Kidney epithelial cell (primary cell): Measurements from ENCODE around the gene PCCA. TPM values are rescaled to one million over a fixed set of nuclear protein-coding genes. Genes with fewer than 3 reads are reported as not detected.

ENCODE experiments used
- DNase-seq: peaks from one replicate; pipeline ENCODE4 v3.0.0-alpha.2; 2010; ENCODE audit warnings: low read depth
- H3K27me3 ChIP-seq: 2 replicates; pipeline ENCODE4 v1.6.0; 2011; ENCODE audit warnings: low read length; ENCODE audit not compliant: control insufficient read depth, insufficient read depth
- H3K36me3 ChIP-seq: 2 replicates; pipeline ENCODE4 v1.5.1; 2011; ENCODE audit warnings: low read length; ENCODE audit not compliant: control insufficient read depth, insufficient read depth
- H3K4me3 ChIP-seq: 2 replicates; pipeline ENCODE4 v1.5.1; 2011; ENCODE audit warnings: low read depth, mild to moderate bottlenecking, control low read depth, low read length
- total RNA-seq: library from RNA; depleted of rRNA; stranded (reverse); fragments of >200 nt; gene quantifications from 2 replicates; pipeline ENCODE4 v1.2.3, GENCODE V29; 2015
- TF ChIP-seq, protein P1 (sequence below): IDR thresholded peaks from 2 replicates; pipeline ENCODE4 v1.5.1; 2011; ENCODE audit warnings: mild to moderate bottlenecking, moderate library complexity, low read length, control low read depth, inconsistent platforms; ENCODE audit not compliant: insufficient read depth, poor library complexity, severe bottlenecking

Gene PCCA
- total RNA-seq, 1 donor from 2014 or later = 15.7 TPM

DNA sequence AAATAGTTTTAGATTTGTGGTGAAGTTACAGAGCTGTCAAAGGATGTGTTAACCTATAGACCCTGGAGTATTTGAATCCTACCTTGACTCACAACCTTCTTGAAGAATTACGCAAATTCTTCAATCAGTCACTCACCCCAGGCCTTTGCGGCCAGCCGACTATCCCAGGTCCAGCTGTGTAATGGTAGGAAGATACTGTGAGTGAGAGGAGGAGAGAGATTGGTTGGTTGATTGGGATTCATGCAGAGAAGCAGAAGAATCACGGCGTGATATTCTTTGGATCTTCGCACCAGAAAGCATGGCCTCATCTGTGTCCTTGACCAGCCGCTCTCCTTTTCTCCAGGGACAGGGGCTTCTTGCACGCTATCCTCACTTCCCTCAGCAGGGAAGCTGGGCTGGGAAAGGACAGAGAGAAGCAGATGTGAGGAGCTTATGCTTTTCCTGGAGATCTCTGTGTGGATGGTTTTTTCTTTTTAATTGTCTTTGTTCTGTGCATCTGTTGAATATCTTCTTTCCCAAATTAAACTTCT lies 250.6 kb downstream of the PCCA start:
- Histone ChIP-seq H3K36me3 (no peaks in the 10 kb centered on the region), H3K27me3 (no peaks in the 10 kb centered on the region), H3K4me3 (no peak overlapping the region)
- TF ChIP-seq, protein P1, sequence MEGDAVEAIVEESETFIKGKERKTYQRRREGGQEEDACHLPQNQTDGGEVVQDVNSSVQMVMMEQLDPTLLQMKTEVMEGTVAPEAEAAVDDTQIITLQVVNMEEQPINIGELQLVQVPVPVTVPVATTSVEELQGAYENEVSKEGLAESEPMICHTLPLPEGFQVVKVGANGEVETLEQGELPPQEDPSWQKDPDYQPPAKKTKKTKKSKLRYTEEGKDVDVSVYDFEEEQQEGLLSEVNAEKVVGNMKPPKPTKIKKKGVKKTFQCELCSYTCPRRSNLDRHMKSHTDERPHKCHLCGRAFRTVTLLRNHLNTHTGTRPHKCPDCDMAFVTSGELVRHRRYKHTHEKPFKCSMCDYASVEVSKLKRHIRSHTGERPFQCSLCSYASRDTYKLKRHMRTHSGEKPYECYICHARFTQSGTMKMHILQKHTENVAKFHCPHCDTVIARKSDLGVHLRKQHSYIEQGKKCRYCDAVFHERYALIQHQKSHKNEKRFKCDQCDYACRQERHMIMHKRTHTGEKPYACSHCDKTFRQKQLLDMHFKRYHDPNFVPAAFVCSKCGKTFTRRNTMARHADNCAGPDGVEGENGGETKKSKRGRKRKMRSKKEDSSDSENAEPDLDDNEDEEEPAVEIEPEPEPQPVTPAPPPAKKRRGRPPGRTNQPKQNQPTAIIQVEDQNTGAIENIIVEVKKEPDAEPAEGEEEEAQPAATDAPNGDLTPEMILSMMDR = no peak
- DNase-seq = no peak

DNA sequence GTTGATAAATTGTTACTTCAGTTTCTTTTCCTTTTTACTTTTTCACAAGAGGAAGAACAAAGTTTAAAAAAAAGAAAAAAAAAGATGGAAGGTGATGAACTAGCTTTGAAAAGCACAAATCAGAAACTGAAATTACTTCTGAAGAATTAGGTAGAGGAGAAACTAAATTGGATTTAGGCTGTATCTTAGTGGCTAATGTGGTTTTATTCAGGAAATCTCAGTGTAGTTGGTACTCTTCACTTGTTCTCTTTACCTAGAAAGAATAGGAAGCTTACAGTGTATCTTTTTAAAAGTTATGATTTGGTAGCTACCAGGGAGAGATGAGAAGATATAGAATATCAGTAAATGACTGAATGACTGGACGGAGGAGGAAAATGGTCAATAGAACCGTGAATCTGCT lies 252.0 kb downstream of the PCCA start:
- Histone ChIP-seq H3K27me3 (no peaks in the 10 kb centered on the region), H3K36me3 (no peaks in the 10 kb centered on the region), H3K4me3 (no peak overlapping the region)
- no peak for DNase-seq
- TF ChIP-seq, protein P1 = no peak

DNA sequence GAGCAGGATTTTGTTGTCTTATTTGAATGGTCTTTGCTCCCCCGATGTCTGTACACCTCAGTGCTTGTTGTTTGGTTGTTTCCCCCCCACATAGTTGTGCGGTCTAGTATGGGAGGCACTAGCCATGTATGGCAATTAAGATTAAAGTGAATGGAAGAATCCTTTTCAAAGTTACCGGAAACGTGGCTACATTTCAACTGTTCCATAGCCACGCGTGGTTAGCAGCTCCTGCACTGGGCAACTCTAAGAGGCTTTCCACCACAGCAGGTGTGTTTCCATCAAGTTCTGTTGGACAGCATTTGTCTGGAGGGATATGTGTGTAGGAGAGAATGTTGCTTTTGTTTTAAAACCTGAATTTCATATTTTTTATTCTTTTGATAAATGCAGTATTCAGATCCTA lies 252.4 kb downstream of the PCCA start:
- H3K4me3 ChIP-seq = no peak overlapping the region
- TF ChIP-seq, protein P1 = no peak
- no peak for DNase-seq
- no peaks in the 10 kb centered on the region for H3K27me3 ChIP-seq
- H3K36me3 ChIP-seq = no peaks in the 10 kb centered on the region

DNA sequence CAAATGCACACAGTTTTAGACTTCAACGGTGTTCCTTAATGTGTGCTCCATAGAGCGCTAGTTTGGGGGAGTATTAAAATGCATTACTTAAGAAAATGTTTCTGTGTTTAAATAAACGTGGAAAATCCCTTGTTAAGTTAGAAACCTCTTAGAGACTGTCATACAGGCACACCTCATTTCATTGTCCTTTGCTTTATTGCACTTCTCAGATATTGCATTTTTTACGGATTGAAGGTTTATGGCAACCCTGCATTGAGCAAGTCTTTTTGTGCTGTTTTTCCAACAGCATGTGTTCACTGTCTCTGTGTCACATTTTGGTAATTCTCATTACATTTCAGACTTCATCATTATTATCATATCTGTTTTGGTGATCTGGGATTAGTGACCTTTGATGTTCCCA lies 255.7 kb downstream of the PCCA start:
- TF ChIP-seq, protein P1 = no peak
- no peaks in the 10 kb centered on the region for H3K27me3 ChIP-seq
- no peak overlapping the region for H3K4me3 ChIP-seq
- DNase-seq = no peak
- no peaks in the 10 kb centered on the region for H3K36me3 ChIP-seq

DNA sequence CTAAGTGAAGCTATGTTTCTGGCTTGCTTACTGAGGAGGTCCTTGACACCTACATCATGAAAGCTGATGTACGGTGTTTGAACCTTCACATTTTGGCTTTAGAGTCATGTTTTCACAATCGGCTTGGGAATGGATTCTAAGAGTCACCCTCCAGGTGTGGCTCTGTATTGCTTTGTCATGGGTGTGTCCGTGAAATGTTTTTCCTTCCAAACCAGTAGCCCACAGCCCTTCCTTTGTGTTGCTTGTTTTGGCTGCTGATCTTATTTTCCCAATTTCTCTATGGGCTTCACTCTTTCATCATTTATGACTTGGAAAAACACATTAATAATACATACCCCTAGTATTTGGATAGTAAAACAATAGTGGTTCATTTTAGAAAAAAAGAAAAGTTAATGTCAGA lies 259.1 kb downstream of the PCCA start:
- TF ChIP-seq, protein P1 = no peak
- no peak for DNase-seq
- Histone ChIP-seq H3K4me3 (no peak overlapping the region), H3K36me3 (no peaks in the 10 kb centered on the region), H3K27me3 (no peaks in the 10 kb centered on the region)

DNA sequence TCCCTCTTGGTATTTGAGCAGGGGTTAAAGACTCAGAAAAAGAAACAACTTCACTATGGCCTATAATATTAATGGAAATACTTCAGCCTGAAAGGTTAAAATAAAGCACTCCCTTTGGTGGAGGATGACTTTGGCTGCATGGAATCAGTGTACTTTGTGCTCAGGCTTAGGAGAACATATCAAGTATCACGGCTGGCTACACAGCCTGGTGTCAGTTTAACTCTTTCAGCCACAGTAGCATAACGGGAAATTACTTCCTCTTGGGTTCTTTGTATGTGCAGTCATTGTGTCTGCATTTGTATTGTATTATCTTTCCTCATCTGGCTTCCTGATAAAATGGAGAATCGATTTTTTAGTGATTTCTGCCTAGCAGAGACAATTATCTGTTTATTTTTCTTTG lies 260.7 kb downstream of the PCCA start:
- TF ChIP-seq, protein P1 = no peak
- Histone ChIP-seq H3K36me3 (no peaks in the 10 kb centered on the region), H3K27me3 (no peaks in the 10 kb centered on the region), H3K4me3 (no peak overlapping the region)
- DNase-seq = no peak
